OCI-LY1 (cell line): ENCODE data around the gene KRTAP10-10.

Experiments used
- H2AFZ ChIP-seq: fragments of 200-600 bp; sonication (generic), shearing (Covaris generic); 2 replicates; pipeline ENCODE4 v1.6.0; 2014; ENCODE audit warnings: antibody characterized with exemption, mild to moderate bottlenecking, low read length
- H3F3A ChIP-seq: fragments of 200-600 bp; sonication (generic), shearing (Covaris generic); 2 replicates; pipeline ENCODE4 v1.6.0; 2014; ENCODE audit warnings: mild to moderate bottlenecking, antibody characterized with exemption, low read length, moderate library complexity; ENCODE audit not compliant: insufficient read depth
- H3K27ac ChIP-seq: fragments of 200-600 bp; sonication (generic); 2 replicates; pipeline ENCODE4 v1.5.1; 2014; ENCODE audit warnings: low read length, mixed run types, mild to moderate bottlenecking, low read depth; ENCODE audit not compliant: poor library complexity, severe bottlenecking
- H3K27me3 ChIP-seq: fragments of 200-600 bp; sonication (generic); 2 replicates; pipeline ENCODE4 v1.6.0; 2014; ENCODE audit warnings: antibody characterized with exemption, mild to moderate bottlenecking, low read length, moderate library complexity; ENCODE audit not compliant: insufficient read depth
- H3K36me3 ChIP-seq: fragments of 200-600 bp; sonication (generic); 2 replicates; pipeline ENCODE4 v1.6.1; 2014; ENCODE audit warnings: mild to moderate bottlenecking, antibody characterized with exemption, low read length, moderate library complexity, mixed read lengths; ENCODE audit not compliant: insufficient read depth
- H3K4me1 ChIP-seq: fragments of 200-600 bp; sonication (generic); 2 replicates; pipeline ENCODE4 v1.5.1; 2014; ENCODE audit warnings: mild to moderate bottlenecking, low read length, moderate library complexity; ENCODE audit not compliant: insufficient read depth, severe bottlenecking
- H3K4me2 ChIP-seq: fragments of 200-600 bp; sonication (generic), shearing (Covaris generic); 2 replicates; pipeline ENCODE4 v1.6.1; 2014; ENCODE audit warnings: low read length
- H3K4me3 ChIP-seq: fragments of 200-600 bp; sonication (generic); 2 replicates; pipeline ENCODE4 v1.5.1; 2014; ENCODE audit warnings: low read length, low read depth, mild to moderate bottlenecking, mixed read lengths; ENCODE audit not compliant: poor library complexity, severe bottlenecking
- H3K79me2 ChIP-seq: fragments of 200-600 bp; shearing (Covaris generic); 2 replicates; pipeline ENCODE4 v1.6.1; 2016; ENCODE audit warnings: mixed run types, low read length, mixed read lengths; ENCODE audit not compliant: insufficient read depth
- H3K9ac ChIP-seq: fragments of 200-600 bp; sonication (generic), shearing (Covaris generic); 2 replicates; pipeline ENCODE4 v1.6.1; 2014; ENCODE audit warnings: mild to moderate bottlenecking, low read length, mixed read lengths
- H3K9me2 ChIP-seq: fragments of 200-600 bp; sonication (generic), shearing (Covaris generic); 2 replicates; pipeline ENCODE4 v1.6.1; 2014; ENCODE audit warnings: low read depth, mild to moderate bottlenecking, low read length, mixed read lengths
- H3K9me3 ChIP-seq: fragments of 200-600 bp; shearing (Covaris generic); 2 replicates; pipeline ENCODE4 v1.6.1; 2014; ENCODE audit warnings: low read length, mixed read lengths
- H4K20me1 ChIP-seq: fragments of 200-600 bp; sonication (generic), shearing (Covaris generic); 2 replicates; pipeline ENCODE4 v1.6.0; 2016; ENCODE audit warnings: mild to moderate bottlenecking, low read length; ENCODE audit not compliant: insufficient read depth
- EZH2 ChIP-seq: fragments of 200-600 bp; sonication (generic), shearing (Covaris generic); IDR thresholded peaks from 2 replicates; pipeline ENCODE4 v1.8.0; 2017; ENCODE audit warnings: borderline replicate concordance, mixed run types, mild to moderate bottlenecking, antibody characterized with exemption, low read length, moderate library complexity, mixed read lengths
- TF ChIP-seq, protein P1 (sequence below): fragments of 200-600 bp; sonication (generic), shearing (Covaris generic); IDR thresholded peaks from 2 replicates; pipeline ENCODE4 v1.5.1; 2017; ENCODE audit warnings: mild to moderate bottlenecking, antibody characterized with exemption, low read length, moderate library complexity, mixed read lengths

The KRTAP10-10 gene

GRCh38 chr21:44681152-44681551, 44.0 kb downstream of the KRTAP10-10 start:
- Histone ChIP-seq H3K4me3 (no peak overlapping the region), H3K9me2 (no peaks in the 10 kb centered on the region), H2AFZ (no peak overlapping the region), H3K9ac (no peak overlapping the region), H3K9me3 (no peaks in the 10 kb centered on the region), H3K79me2 (no peaks in the 10 kb centered on the region), H3F3A (no peaks in the 10 kb centered on the region), H3K4me2 (no peak overlapping the region), H3K4me1 (no peaks in the 10 kb centered on the region), H3K27ac (no peak overlapping the region), H3K36me3 (no peaks in the 10 kb centered on the region), H4K20me1 (no peaks in the 10 kb centered on the region), H3K27me3 (no peaks in the 10 kb centered on the region)
- no peak for TF ChIP-seq EZH2
- TF ChIP-seq, protein P1, sequence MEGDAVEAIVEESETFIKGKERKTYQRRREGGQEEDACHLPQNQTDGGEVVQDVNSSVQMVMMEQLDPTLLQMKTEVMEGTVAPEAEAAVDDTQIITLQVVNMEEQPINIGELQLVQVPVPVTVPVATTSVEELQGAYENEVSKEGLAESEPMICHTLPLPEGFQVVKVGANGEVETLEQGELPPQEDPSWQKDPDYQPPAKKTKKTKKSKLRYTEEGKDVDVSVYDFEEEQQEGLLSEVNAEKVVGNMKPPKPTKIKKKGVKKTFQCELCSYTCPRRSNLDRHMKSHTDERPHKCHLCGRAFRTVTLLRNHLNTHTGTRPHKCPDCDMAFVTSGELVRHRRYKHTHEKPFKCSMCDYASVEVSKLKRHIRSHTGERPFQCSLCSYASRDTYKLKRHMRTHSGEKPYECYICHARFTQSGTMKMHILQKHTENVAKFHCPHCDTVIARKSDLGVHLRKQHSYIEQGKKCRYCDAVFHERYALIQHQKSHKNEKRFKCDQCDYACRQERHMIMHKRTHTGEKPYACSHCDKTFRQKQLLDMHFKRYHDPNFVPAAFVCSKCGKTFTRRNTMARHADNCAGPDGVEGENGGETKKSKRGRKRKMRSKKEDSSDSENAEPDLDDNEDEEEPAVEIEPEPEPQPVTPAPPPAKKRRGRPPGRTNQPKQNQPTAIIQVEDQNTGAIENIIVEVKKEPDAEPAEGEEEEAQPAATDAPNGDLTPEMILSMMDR, result no peak

DNA sequence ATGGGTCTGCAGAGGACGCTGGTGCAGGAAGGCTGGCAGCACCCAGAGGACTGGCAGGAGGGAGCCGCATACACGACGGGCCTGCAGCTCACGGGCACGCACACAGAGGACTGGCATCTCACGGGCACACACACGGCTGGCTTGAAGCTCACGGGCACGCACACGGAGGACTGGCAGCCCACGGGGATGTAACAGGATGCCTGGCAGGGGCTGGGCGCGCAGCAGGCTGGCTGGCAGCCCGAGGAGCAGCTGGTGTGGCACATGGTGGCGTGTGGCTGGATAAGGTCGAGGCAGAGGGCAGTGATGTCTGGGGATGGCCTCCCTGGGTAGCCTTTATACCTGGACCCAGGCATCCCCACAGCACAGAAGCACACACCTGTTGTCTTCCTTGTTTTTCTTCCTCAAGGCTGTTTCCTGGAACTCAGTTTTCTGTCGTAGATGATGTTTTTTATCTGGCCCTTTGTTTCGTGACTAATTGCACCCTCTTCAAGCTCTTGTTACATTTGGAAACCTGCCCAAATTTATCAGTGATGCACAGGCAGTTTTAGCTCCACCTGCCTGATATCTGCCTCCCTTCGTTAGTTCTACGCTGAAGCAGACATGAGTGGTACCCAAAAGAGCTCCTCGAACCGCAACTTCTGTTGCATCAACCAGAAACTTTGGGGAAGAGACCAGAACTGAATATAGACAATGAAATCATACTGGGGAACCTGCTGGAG, 44.9 kb downstream of the KRTAP10-10 start, which contains the start of gene KRTAP12-1:
Gene KRTAP12-1 (minus strand): TSS at position 303 of the 719 bp plus-strand sequence. CDS start 40 bp downstream, at position 263.
- Histone ChIP-seq H3K27me3 (no peaks in the 10 kb centered on the region), H3K27ac (no peak within 1 kb of the TSS), H3K36me3 (no peaks in the 10 kb centered on the region), H2AFZ (no peak within 1 kb of the TSS), H3K9ac (no peak within 1 kb of the TSS), H3K4me3 (no peak within 1 kb of the TSS), H3F3A (no peaks in the 10 kb centered on the region), H3K9me2 (no peaks in the 10 kb centered on the region), H3K4me1 (no peaks in the 10 kb centered on the region), H3K4me2 (no peak within 1 kb of the TSS), H4K20me1 (no peaks in the 10 kb centered on the region), H3K9me3 (no peaks in the 10 kb centered on the region), H3K79me2 (no peaks in the 10 kb centered on the region)
- TF ChIP-seq, protein P1, result no peak
- TF ChIP-seq EZH2, result no peak

- no peaks in the 10 kb centered on the region for H3K4me1 ChIP-seq
- TF ChIP-seq, protein P1, result no peak
- TF ChIP-seq EZH2, result no peak
- no peaks in the 10 kb centered on the region; the same call in 1 of the 2 replicates for H3K27me3 ChIP-seq
- no peak overlapping the region for H3K4me2 ChIP-seq
- no peak overlapping the region for H2AFZ ChIP-seq
- no peaks in the 10 kb centered on the region for H4K20me1 ChIP-seq
- no peak overlapping the region for H3K27ac ChIP-seq
- H3K9me3 ChIP-seq, result no peaks in the 10 kb centered on the region
- H3K4me3 ChIP-seq, result no peak overlapping the region
- H3K9ac ChIP-seq, result no peak overlapping the region
- H3K9me2 ChIP-seq, result no peaks in the 10 kb centered on the region
- H3K79me2 ChIP-seq, result no peaks in the 10 kb centered on the region
- no peaks in the 10 kb centered on the region for H3F3A ChIP-seq
- no peaks in the 10 kb centered on the region for H3K36me3 ChIP-seq
Measured at GRCh38 chr21:44682580-44683151, 45.5 kb downstream of the KRTAP10-10 start.
